Endothelial cell (in vitro differentiated cells): ENCODE results near the gene SIX1. TPM values are rescaled to one million over a fixed set of nuclear protein-coding genes. Genes with fewer than 3 reads are reported as not detected.

ENCODE experiments used
- DNase-seq: peaks from one replicate; pipeline ENCODE4 v3.0.0; 2021; ENCODE audit warnings: low spot score
- H3K27ac Mint-ChIP-seq: one replicate; pipeline ENCODE4 v1.8.0; 2021; ENCODE audit warnings: mixed read lengths, inconsistent platforms; ENCODE audit not compliant: unreplicated experiment
- H3K27me3 Mint-ChIP-seq: one replicate; pipeline ENCODE4 v1.8.0; 2021; ENCODE audit warnings: mild to moderate bottlenecking, moderate library complexity, mixed read lengths, inconsistent platforms; ENCODE audit not compliant: unreplicated experiment
- H3K36me3 Mint-ChIP-seq: one replicate; pipeline ENCODE4 v1.8.0; 2021; ENCODE audit warnings: mild to moderate bottlenecking, low read depth, mixed read lengths, inconsistent platforms; ENCODE audit not compliant: unreplicated experiment
- H3K4me1 Mint-ChIP-seq: one replicate; pipeline ENCODE4 v1.8.0; 2021; ENCODE audit warnings: mild to moderate bottlenecking, mixed read lengths, inconsistent platforms; ENCODE audit not compliant: unreplicated experiment
- H3K4me3 Mint-ChIP-seq: one replicate; pipeline ENCODE4 v1.8.0; 2021; ENCODE audit warnings: mild to moderate bottlenecking, mixed read lengths, inconsistent platforms; ENCODE audit not compliant: unreplicated experiment
- H3K9me3 Mint-ChIP-seq: one replicate; pipeline ENCODE4 v1.8.0; 2021; ENCODE audit warnings: mixed read lengths, inconsistent platforms; ENCODE audit not compliant: unreplicated experiment
- CTCF ChIP-seq: fragments of 200-600 bp; sonication (generic); IDR thresholded peaks from one replicate; pipeline ENCODE4 v1.5.0; 2021; ENCODE audit warnings: antibody characterized with exemption; ENCODE audit not compliant: unreplicated experiment
- total RNA-seq: library from RNA; stranded (reverse); fragmentation: NEBNext Ultra II Directional; extraction: Animal tissue kit (Norgen Biotek cat#: 25700); gene quantifications from one replicate; pipeline ENCODE4 v1.2.1, GENCODE V29; 2021; ENCODE audit not compliant: unreplicated experiment

Gene SIX1
- total RNA-seq, 1 donor from 2014 or later, result 0.41 TPM

DNA sequence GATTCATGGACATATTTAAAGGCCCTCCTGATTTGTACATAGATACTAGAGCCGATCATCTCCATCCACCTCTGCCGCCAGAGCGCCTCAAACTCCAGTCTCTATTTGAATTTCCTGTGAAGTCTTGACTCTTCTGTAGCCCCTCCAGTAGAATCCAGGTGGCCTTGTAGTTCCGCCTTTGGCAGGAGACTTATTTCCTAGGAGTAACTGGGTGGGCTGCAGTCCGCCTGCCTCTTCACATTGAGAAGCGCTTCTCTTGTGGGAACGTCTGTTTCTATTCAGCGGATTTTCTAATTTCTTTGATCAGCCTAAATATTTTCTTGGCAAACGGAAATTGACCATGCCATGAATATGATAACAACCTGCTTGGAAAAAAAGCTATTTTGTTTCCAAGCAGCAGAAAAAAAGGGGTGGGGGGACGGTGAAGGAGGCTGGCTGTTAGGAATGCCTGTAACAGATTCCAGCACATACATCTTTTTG, 9.0 kb upstream of the SIX1 start:
- no peak for DNase-seq
- peak overlapping the region; percentile 94 for H3K4me3 Mint-ChIP-seq
- H3K27ac Mint-ChIP-seq, result no peak overlapping the region
- peaks cover 12% of the 10 kb centered on the region for H3K36me3 Mint-ChIP-seq
- TF ChIP-seq CTCF, result no peak
- peaks cover 36% of the 10 kb centered on the region for H3K27me3 Mint-ChIP-seq
- peaks cover 33% of the 10 kb centered on the region for H3K4me1 Mint-ChIP-seq
- H3K9me3 Mint-ChIP-seq, result no peaks in the 10 kb centered on the region

DNA sequence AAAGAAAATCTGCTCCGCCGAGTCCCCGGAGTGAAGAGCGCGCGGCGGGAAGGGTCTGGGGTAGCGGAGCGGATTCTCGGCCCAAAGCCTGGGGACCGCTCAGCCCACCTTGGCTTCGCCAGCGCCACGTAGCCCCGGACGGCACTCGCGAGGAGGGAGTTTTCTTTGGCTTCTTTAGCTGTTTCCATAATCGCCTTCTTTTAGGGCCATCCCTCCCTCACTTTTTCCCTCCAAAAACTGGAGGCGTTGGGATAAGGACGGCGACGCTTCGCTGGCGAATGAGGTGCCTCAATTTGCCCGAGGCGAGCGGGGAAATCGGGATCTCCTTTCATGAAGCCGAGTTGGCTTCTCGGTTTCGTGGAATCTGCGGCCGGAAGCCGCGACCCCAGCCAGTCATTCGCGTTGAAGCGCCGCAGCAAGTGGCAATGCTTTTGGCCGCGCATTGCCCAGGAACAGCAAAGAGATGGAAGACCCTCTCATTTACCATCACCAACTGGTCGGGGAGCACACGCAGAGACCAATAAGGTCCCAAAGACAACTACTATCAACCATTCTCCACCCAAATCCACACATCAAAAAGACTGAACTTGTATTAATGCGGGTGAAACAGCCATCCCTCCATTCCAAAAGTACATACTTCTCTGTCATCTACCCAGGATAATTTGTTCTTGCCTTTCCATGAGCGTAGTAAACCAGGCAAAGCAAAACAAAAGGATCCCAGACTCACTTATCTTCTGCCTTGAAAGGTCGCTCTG, 8.4 kb upstream of the SIX1 start:
- H3K27ac Mint-ChIP-seq, result no peak overlapping the region
- TF ChIP-seq CTCF, result no peak
- DNase-seq, result peak; percentile 22
- no peaks in the 10 kb centered on the region for H3K9me3 Mint-ChIP-seq
- H3K27me3 Mint-ChIP-seq, result peaks cover 40% of the 10 kb centered on the region
- peaks cover 12% of the 10 kb centered on the region for H3K36me3 Mint-ChIP-seq
- H3K4me3 Mint-ChIP-seq, result peak overlapping the region; percentile 94
- peaks cover 36% of the 10 kb centered on the region for H3K4me1 Mint-ChIP-seq

DNA sequence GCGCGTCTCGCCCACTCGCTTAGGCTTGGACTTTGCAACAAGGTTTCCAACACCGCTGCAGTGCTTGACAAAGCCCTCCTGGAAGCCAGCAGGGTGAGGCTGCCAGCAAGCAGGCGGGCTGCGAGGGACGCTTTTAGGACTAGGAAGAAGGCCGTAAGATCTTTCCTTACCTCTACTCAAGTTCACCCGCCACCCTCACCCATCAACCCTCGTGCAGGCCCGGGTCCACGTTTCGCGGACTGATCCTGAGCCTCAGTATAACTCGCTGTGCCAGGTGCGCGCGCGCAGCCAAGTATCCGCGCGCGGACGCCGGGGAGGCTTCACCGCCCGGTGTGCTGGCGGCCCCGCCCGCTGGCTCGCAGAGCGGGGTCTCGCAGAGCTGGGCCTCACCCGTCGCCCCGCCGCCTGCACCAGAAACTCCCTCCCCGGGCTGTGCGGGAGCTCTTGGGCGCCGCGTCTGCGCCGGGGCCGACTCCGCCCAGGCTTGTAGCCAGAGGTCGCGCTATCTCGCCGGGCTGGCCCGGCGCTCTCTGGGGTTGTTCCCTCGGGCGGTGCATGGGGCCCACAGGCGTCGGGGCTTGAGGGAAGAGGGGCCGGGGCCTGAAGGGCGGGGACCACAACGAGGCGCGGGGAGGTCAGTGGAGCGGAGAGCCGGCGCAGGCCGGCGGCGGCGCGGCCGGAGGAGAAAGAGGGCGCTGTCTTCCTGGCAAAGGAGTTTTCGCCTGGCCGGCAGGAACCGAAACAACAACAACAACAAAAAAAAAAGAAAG, 7.6 kb upstream of the SIX1 start:
- H3K9me3 Mint-ChIP-seq, result no peaks in the 10 kb centered on the region
- H3K27ac Mint-ChIP-seq, result no peak overlapping the region
- H3K36me3 Mint-ChIP-seq, result peaks cover 12% of the 10 kb centered on the region
- peaks cover 39% of the 10 kb centered on the region for H3K27me3 Mint-ChIP-seq
- peaks cover 40% of the 10 kb centered on the region for H3K4me1 Mint-ChIP-seq
- TF ChIP-seq CTCF, result no peak
- peak; percentile 64 for DNase-seq
- peak overlapping the region; percentile 94 for H3K4me3 Mint-ChIP-seq

GRCh38 chr14:60655898-60656685, 6.8 kb upstream of the SIX1 start:
- Mint-ChIP-seq H3K4me3 (peak overlapping the region; percentile 85), H3K36me3 (peaks cover 12% of the 10 kb centered on the region), H3K4me1 (peaks cover 44% of the 10 kb centered on the region), H3K9me3 (no peaks in the 10 kb centered on the region), H3K27me3 (peaks cover 45% of the 10 kb centered on the region), H3K27ac (no peak overlapping the region)
- DNase-seq, result peak; percentile 18
- TF ChIP-seq CTCF, result no peak
